GM12873 (cell line): ENCODE results near the gene NRXN3.

Source experiments
- CTCF ChIP-seq: IDR thresholded peaks from 2 replicates; pipeline ENCODE4 v1.5.1; 2012; ENCODE audit warnings: low read depth, mild to moderate bottlenecking, moderate library complexity, low read length, control low read depth; ENCODE audit not compliant: insufficient read depth; ENCODE audit errors: missing control alignments

NRXN3 gene

DNA sequence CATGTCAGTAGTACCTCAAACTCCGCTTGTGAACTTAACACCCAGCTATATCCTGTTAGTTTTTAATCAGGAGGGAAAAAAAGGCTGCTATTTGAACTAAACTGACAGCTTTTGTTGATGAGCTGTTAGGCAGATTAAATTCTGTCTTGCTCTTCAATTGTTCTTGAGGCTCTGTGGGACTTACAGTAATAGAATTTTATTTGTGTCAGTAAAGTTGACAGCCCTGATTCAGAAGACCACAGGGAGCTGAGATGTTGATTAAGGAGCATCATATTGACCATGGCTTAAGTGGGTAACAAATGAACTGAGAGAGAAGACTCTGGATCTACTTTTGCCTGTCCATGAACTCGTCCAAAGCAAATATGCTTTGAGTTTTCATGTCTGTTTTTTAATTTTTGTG lies 1418.2 kb downstream of the NRXN3 start:
- no peak for TF ChIP-seq CTCF

DNA sequence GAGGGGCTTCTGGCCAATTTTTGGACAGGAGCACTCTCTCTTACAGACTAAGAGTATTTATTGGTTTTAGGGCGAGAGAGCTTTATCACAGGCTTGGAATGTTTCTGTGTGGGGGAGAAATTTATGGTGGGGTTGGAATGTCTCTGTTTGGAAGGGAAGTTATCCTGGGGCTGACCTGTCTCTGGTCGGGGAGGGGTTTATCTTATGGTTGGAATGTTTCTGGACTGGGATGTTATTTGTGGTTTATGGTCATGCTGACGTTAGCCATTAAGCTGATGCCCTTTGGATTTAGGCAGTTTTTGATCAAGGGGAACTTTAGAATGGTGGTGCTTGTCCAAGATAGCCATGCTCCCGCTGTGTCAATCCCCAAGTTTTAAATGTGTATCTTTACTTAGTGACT lies 1426.4 kb downstream of the NRXN3 start:
- TF ChIP-seq CTCF = no peak

DNA sequence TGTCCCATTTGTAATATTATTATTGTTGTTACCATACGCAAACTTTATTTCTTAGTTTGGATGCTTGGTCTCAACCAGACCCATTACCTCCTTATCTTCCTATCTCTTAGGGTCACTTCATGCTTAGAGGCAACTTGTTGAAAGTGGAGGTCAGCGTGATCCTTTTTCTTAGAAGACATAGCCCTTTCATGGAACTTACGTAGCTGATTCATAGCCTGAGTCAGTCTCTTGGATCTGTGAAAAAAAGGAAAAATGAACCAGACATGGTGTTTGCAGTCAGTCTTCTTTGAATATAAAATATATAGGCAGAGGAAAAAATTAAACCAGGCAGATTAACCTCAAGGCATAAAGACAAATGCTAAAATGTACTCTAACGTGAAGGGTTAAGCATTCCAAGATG lies 1427.4 kb downstream of the NRXN3 start:
- TF ChIP-seq CTCF = no peak

GRCh38 chr14:79598339-79598738 lies 1428.2 kb downstream of the NRXN3 start:
- TF ChIP-seq CTCF = no peak

GRCh38 chr14:79599239-79599638 lies 1429.1 kb downstream of the NRXN3 start:
- no peak for TF ChIP-seq CTCF

DNA sequence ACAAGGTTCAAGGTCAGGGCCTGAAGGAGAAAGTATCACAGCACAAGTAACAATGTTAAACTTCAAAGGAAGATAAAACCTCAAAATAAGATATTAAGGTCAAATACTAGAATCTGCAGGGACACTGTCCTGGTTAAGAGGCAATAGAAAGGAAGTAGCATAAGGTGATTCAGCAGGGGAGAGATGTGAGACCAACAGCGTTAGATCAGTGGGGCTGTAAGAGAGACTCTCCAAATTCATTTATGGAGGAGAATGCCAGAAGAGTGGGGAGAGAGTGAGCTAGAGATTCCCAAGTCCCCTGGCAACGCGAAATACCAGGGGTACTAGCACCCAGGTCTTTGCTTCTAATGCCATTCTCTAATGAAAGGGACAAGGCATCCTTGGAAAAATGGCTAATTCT lies 1430.2 kb downstream of the NRXN3 start:
- no peak for TF ChIP-seq CTCF

DNA sequence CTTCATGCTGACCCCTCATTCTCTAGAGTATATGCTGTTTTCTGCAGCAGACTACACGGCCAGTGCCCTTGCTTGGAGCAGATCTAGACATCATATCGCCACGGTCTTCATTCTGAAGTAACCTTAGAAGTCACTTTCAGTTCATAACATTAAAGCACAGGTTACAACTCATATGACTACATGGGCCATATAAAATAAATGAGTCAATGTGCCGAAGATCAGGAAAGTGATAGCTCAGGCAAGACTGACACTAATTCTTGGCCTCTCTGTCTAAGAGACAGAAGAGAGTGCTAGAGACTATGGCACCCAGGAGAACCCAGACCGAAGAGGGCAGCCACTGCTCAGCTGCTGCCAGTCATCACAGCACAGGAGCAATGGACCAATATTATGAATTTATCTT lies 1431.4 kb downstream of the NRXN3 start:
- TF ChIP-seq CTCF = no peak

- no peak for TF ChIP-seq CTCF
These were observed 1431.9 kb downstream of the NRXN3 start for GRCh38 chr14:79602045-79602444.
